Sigmoid colon (tissue), 4 donors: Measurements from ENCODE around the gene CBL.

Experiments
- CTCF ChIP-seq, 4 experiments: fragments of 450-650 bp in 3 of 4; fragments of 200-600 bp in 1 of 4; IDR thresholded peaks; one replicate each; pipeline ENCODE4 v1.5.1; 2016 to 2019; ENCODE audit warnings: antibody characterized with exemption in 4 of 4, mild to moderate bottlenecking in 3 of 4, moderate library complexity in 2 of 4
- POLR2A ChIP-seq, 2 donors: fragments of 450-650 bp; IDR thresholded peaks; one replicate each; pipeline ENCODE4 v1.6.1; 2016; ENCODE audit warnings: antibody characterized with exemption in 2 of 2, mild to moderate bottlenecking in 2 of 2, moderate library complexity in 2 of 2
- POLR2AphosphoS5 ChIP-seq, 4 donors: sonication (generic); formaldehyde crosslinking; IDR thresholded peaks; one replicate each; pipeline ENCODE4 v1.6.1; 2017; ENCODE audit warnings: antibody characterized with exemption in 4 of 4

GRCh38 chr11:119258983-119259382 lies 52.8 kb downstream of the CBL start:
- TF ChIP-seq CTCF (IDR thresholded peaks at IDR 0.05) (no peak), POLR2AphosphoS5 (IDR thresholded peaks at IDR 0.05) (no peak), POLR2A (IDR thresholded peaks at IDR 0.05) (no peak)
